Measurements from ENCODE around the gene MAEA. TPM values are rescaled to one million over a fixed set of nuclear protein-coding genes. Genes with fewer than 3 reads are reported as not detected.

The MAEA gene
- total and polyA plus RNA-seq, 10 of the 15 experiments (the other 5 are each of a cell fraction or from before 2014, with no cell fraction given), result 3.6 to 67.1 (median 54.6) TPM

DNA sequence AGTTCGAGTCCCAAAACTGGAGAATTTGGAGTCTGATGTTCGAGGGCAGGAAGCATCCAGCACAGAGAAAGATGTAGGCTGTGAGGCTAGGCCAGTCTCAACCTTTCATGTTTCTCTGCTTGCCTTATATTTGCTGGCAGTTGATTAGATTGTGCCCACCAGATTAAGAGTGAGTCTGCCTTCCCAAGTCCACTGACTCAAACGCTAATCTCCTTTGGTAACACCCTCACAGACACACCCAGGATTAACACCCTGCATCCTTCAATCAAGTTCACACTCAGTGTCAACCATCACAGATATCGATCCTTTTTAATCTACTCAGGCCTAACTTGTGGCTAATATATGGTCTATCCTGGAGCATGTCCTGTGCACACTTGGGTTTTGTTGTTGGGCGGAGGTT, 18.0 kb upstream of the MAEA start (continued):
- TF ChIP-seq SMAD1 (IDR thresholded peaks at IDR 0.05; ENCODE audit: low read depth, partially characterized antibody) (no peak), ASH2L (IDR thresholded peaks at IDR 0.05; ENCODE audit: borderline replicate concordance, low read depth) (no peak)

DNA sequence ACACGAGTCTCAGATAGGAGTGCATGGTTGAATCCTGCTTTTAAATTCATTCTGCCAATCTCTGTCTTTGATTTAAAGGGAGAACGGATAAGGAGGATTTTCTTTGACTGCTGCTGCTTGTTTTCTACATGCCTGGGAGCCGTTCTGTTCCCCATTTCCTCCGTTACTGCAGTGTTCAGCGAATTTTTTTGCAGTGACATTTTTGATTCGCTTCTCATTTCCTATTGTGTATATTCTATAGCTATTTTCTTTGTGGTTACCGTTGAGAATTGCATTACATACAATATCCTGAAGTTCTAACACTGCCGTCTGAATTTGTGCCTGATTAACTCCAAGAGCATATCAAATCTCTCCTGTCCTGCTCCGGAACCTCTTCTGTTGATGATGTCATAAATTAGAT, 14.8 kb upstream of the MAEA start:
- no peak for ATAC-seq
- Histone ChIP-seq H3K4me3 (no peak overlapping the region), H3K36me3 (ENCODE audit: control insufficient read depth in 2 of 2, insufficient read depth in 2 of 2, low read length in 1 of 2) (no peaks in the 10 kb centered on the region), H3K79me2 (ENCODE audit: control insufficient read depth, insufficient read depth, low read length) (no peaks in the 10 kb centered on the region), H3K27ac (ENCODE audit: control insufficient read depth, insufficient read depth) (no peak overlapping the region), H4K20me1 (ENCODE audit: control insufficient read depth, insufficient read depth) (no peaks in the 10 kb centered on the region), H3K4me2 (ENCODE audit: control insufficient read depth, insufficient read depth) (no peak overlapping the region), H3K9ac (ENCODE audit: control insufficient read depth, insufficient read depth, low read length) (no peak overlapping the region), H3K4me1 (ENCODE audit: control insufficient read depth, insufficient read depth, low read length) (no peaks in the 10 kb centered on the region), H3K9me3 (replicated peaks; ENCODE audit: control insufficient read depth, insufficient read depth, low read length) (peaks cover 2% of the 10 kb centered on the region; the same call in 2 of the 3 replicates), H2AFZ (ENCODE audit: control insufficient read depth, low read depth, low read length) (no peak overlapping the region), H3K27me3 (replicated peaks in 1 of 2; ENCODE audit: control insufficient read depth in 2 of 2, insufficient read depth in 2 of 2, low read length in 1 of 2) (no peaks in the 10 kb centered on the region)
- TF ChIP-seq TAF1 (IDR thresholded peaks at IDR 0.05; ENCODE audit: borderline replicate concordance, low read depth, low read length) (no peak), NFYB (IDR thresholded peaks at IDR 0.05; ENCODE audit: insufficient read depth, low read depth, low read length) (no peak), ATF7 (IDR thresholded peaks at IDR 0.05; ENCODE audit: low read depth) (no peak), LARP7 (IDR thresholded peaks at IDR 0.05) (no peak), SP1 (IDR thresholded peaks at IDR 0.05; ENCODE audit: low read depth, low read length) (no peak), HDGF (IDR thresholded peaks at IDR 0.05) (no peak), CHD4 (IDR thresholded peaks at IDR 0.05) (no peak)
- TF ChIP-seq, protein P1, sequence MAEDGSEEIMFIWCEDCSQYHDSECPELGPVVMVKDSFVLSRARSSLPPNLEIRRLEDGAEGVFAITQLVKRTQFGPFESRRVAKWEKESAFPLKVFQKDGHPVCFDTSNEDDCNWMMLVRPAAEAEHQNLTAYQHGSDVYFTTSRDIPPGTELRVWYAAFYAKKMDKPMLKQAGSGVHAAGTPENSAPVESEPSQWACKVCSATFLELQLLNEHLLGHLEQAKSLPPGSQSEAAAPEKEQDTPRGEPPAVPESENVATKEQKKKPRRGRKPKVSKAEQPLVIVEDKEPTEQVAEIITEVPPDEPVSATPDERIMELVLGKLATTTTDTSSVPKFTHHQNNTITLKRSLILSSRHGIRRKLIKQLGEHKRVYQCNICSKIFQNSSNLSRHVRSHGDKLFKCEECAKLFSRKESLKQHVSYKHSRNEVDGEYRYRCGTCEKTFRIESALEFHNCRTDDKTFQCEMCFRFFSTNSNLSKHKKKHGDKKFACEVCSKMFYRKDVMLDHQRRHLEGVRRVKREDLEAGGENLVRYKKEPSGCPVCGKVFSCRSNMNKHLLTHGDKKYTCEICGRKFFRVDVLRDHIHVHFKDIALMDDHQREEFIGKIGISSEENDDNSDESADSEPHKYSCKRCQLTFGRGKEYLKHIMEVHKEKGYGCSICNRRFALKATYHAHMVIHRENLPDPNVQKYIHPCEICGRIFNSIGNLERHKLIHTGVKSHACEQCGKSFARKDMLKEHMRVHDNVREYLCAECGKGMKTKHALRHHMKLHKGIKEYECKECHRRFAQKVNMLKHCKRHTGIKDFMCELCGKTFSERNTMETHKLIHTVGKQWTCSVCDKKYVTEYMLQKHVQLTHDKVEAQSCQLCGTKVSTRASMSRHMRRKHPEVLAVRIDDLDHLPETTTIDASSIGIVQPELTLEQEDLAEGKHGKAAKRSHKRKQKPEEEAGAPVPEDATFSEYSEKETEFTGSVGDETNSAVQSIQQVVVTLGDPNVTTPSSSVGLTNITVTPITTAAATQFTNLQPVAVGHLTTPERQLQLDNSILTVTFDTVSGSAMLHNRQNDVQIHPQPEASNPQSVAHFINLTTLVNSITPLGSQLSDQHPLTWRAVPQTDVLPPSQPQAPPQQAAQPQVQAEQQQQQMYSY (CRISPR knock-in tag; IDR thresholded peaks at IDR 0.05), result no peak
- RAD21 ChIA-PET (ENCODE audit: unreplicated experiment), result no interaction called here
- FAIRE-seq, result no peak
- WGBS (ENCODE audit: insufficient coverage, insufficient replicate concordance, low lambda C conversion rate, missing lambda C conversion rate), result 73% methylated on average over 9 of the region's 9 CpGs
- CTCF ChIA-PET, result no interaction called here
- SMC1A ChIA-PET (ENCODE audit: uncharacterized antibody, unreplicated experiment), result no interaction called here
- intact Hi-C loops (cut with micrococcal nuclease; ENCODE audit: unreplicated experiment), result no loop called here
- in situ Hi-C loops (cut with MboI), result no loop called here
- BruUV-seq (replicated peaks), result no TSS peak
- no peak for DNase-seq (ENCODE audit: low read depth, low spot score)
- POLR2A ChIA-PET, result no interaction called here

All from GM12878 (cell line).